HG03095 (cell line): Measurements from ENCODE around the gene KCNK15.

Source experiments
- ATAC-seq: cut with Tn5 transposase; IDR thresholded peaks from one replicate; pipeline ENCODE4 v1.9.1; 2021; ENCODE audit warnings: moderate library complexity; ENCODE audit not compliant: unreplicated experiment

KCNK15 gene

GRCh38 chr20:44715499-44716308 lies 30.0 kb upstream of the KCNK15 start:
- no peak for ATAC-seq

GRCh38 chr20:44716309-44717106 lies 29.2 kb upstream of the KCNK15 start:
- ATAC-seq = no peak

GRCh38 chr20:44717986-44718385 lies 27.7 kb upstream of the KCNK15 start:
- no peak for ATAC-seq

GRCh38 chr20:44719841-44720240 lies 25.8 kb upstream of the KCNK15 start:
- ATAC-seq = no peak

- ATAC-seq = no peak
These were observed 25.1 kb upstream of the KCNK15 start for GRCh38 chr20:44720621-44720996.

GRCh38 chr20:44720997-44721784 lies 24.5 kb upstream of the KCNK15 start:
- ATAC-seq = no peak

GRCh38 chr20:44721785-44722054 lies 23.9 kb upstream of the KCNK15 start:
- ATAC-seq = no peak

- no peak for ATAC-seq
These were observed 22.7 kb upstream of the KCNK15 start for GRCh38 chr20:44722990-44723389.

GRCh38 chr20:44723391-44723790 lies 22.3 kb upstream of the KCNK15 start:
- ATAC-seq = no peak

GRCh38 chr20:44723798-44724362 lies 21.8 kb upstream of the KCNK15 start:
- ATAC-seq = no peak

GRCh38 chr20:44724423-44725091 lies 21.1 kb upstream of the KCNK15 start:
- no peak for ATAC-seq

GRCh38 chr20:44725837-44726236 lies 19.8 kb upstream of the KCNK15 start:
- no peak for ATAC-seq

- ATAC-seq = no peak
These were observed 18.6 kb upstream of the KCNK15 start for GRCh38 chr20:44727039-44727438.

- ATAC-seq = no peak
These were observed 18.0 kb upstream of the KCNK15 start for GRCh38 chr20:44727651-44728050.

- ATAC-seq = no peak
These were observed 16.7 kb upstream of the KCNK15 start for GRCh38 chr20:44728801-44729443.

- ATAC-seq = no peak
These were observed 15.2 kb upstream of the KCNK15 start for GRCh38 chr20:44730441-44730840.

GRCh38 chr20:44731657-44732056 lies 14.0 kb upstream of the KCNK15 start:
- no peak for ATAC-seq

GRCh38 chr20:44732327-44732726 lies 13.3 kb upstream of the KCNK15 start:
- no peak for ATAC-seq

- ATAC-seq = no peak
These were observed 12.2 kb upstream of the KCNK15 start for GRCh38 chr20:44733341-44734069.

- ATAC-seq = no peak
These were observed 10.7 kb upstream of the KCNK15 start for GRCh38 chr20:44734938-44735337.
